Neuron (in vitro differentiated cells): ENCODE results near the gene NUBPL.
"Not testable (repeated sequence)": the region's sequence is repeated elsewhere in the genome, so short reads cannot be mapped to it uniquely, and the experiment has no call there.

Source experiments
- H2AFZ ChIP-seq: one replicate; pipeline ENCODE4 v1.6.1; 2013; ENCODE audit warnings: low read depth, mild to moderate bottlenecking, inconsistent platforms, low read length, moderate library complexity
- H3K27me3 ChIP-seq: one replicate; pipeline ENCODE4 v1.6.1; 2013; ENCODE audit warnings: low read length; ENCODE audit not compliant: insufficient read depth
- H3K36me3 ChIP-seq: one replicate; pipeline ENCODE4 v1.6.1; 2013; ENCODE audit warnings: low read length; ENCODE audit not compliant: insufficient read depth
- H3K4me1 ChIP-seq: one replicate; pipeline ENCODE4 v1.6.1; 2013; ENCODE audit warnings: low read length; ENCODE audit not compliant: insufficient read depth
- H3K4me3 ChIP-seq: 2 replicates; pipeline ENCODE4 v1.5.1; 2013; ENCODE audit warnings: mild to moderate bottlenecking, low read length, moderate library complexity
- H3K9me3 ChIP-seq: one replicate; pipeline ENCODE4 v1.6.1; 2013; ENCODE audit warnings: low read length

The NUBPL gene

DNA sequence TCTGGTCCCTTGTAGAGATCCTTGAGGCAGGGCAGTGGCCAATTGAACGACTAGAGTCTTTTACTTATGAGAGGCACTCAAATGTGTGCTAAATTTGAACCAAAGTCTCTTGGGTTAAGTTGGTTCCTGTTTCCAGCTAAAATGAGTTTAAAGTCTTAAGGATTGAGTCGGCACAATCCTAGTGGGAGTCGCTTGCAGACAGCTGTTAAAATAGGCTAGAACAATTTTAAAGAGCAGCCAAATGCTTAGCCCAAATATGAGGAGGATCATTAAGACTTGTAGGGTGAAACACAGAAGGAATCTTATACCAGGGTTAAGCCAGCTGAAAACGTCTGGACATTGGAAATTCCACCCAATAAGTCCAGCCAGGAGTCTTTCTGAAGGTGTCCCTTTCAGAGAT is 216.1 kb downstream of the NUBPL start:
- no peak overlapping the region for H2AFZ ChIP-seq
- no peaks in the 10 kb centered on the region for H3K4me1 ChIP-seq
- no peaks in the 10 kb centered on the region for H3K36me3 ChIP-seq
- H3K4me3 ChIP-seq: no peak overlapping the region
- H3K9me3 ChIP-seq: peaks cover 8% of the 10 kb centered on the region
- no peaks in the 10 kb centered on the region for H3K27me3 ChIP-seq

DNA sequence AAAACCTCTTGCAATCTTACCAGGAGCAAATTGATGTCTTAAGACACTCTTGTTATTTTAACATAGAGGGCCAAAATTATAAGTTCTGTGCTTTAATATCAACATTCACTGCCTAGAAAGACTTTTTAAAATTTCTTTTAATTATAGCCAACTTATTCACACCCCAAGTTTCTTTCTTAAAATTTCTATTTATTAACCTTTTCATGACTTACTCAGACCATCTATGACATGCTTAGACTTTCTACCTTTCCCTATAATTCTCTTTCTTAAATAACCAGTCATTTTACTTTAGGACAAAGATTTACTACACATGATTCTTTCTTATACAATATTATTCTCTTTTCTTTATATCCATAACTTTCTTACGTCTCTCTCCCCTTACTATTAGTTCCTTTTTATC is 220.4 kb downstream of the NUBPL start:
- Histone ChIP-seq H3K36me3 (no peaks in the 10 kb centered on the region), H2AFZ (no peak overlapping the region), H3K9me3 (peaks cover 8% of the 10 kb centered on the region), H3K27me3 (no peaks in the 10 kb centered on the region), H3K4me1 (no peaks in the 10 kb centered on the region), H3K4me3 (no peak overlapping the region)

DNA sequence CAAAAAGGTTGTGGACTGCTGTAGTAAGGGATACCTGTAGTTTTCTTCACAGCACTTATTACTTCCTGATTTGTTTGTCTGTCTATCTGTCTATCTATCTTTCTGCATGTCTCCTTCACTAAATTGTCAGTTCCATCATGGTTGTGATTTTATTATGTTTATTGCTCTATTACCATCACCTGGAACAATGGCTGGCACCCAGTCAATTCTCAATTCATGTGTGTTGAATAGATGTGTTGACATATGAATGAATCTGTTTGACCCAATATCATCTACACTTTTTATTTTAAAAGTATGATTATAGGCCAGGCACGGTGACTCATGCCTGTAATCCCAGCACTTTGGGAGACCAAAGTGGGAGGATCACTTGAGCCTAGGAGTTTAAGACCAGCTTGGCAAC is 224.4 kb downstream of the NUBPL start:
- Histone ChIP-seq H3K9me3 (peaks cover 10% of the 10 kb centered on the region), H2AFZ (no peak overlapping the region), H3K27me3 (no peaks in the 10 kb centered on the region), H3K4me1 (no peaks in the 10 kb centered on the region), H3K4me3 (no peak overlapping the region), H3K36me3 (no peaks in the 10 kb centered on the region)

DNA sequence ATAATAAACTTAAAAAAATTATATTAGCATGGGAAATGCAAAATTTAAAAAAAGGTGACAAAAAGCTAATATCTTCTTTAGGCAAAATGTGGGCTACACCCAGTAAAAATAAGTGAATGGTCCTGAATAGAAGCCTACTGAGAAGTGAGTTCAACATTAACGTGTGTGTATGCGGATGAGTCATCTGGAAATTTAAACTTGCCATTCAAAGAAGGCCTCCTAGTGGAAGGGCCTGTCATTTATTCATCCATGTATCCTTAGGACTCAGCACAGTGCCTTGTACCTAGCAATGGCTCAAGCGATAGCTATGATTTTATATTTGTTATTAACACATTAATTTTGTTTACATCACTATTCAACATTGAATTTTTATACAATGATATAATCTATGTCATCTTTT is 226.2 kb downstream of the NUBPL start:
- no peaks in the 10 kb centered on the region for H3K27me3 ChIP-seq
- peaks cover 3% of the 10 kb centered on the region for H3K9me3 ChIP-seq
- no peak overlapping the region for H3K4me3 ChIP-seq
- no peaks in the 10 kb centered on the region for H3K36me3 ChIP-seq
- H3K4me1 ChIP-seq: no peaks in the 10 kb centered on the region
- no peak overlapping the region for H2AFZ ChIP-seq

DNA sequence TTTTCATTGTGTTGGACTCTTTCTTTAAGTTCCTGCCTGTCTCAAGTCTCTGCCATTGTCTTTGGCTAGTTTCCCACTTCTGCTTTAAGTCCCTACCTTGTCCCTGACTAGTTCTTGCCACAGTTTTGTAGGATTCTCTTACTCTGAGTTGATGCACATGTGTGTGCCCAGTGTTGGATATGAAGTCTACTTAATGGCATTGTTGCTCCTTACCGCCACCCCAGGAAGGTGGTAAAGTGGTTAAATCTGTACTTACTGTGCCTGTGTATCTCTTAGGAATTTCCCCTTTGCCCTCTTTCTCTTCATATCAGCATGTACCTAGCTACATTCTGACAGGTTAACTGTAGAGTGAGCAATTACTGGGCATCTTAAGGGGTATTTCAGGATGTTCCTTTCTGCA is 227.1 kb downstream of the NUBPL start:
- no peaks in the 10 kb centered on the region for H3K36me3 ChIP-seq
- H3K4me1 ChIP-seq: no peaks in the 10 kb centered on the region

DNA sequence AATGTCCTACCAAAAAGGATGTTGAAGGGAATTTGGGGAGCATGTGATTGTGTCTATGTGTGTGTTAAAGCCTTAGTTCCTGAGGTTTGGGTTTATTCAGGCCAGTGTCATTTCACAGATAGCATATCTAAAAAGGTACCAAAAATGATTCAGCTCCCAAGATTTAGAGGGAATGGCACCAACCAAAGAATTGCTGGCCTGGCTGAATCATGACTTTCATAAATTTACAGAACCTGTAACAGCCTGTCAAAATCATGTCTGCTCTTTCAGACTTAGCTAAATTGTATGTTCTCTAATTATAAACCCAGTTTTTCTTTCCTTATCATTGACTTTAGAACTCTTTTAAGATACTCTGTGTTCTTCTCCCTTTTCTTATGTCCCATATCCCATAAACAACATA is 231.5 kb downstream of the NUBPL start:
- H3K27me3 ChIP-seq: no peaks in the 10 kb centered on the region
- no peak overlapping the region for H2AFZ ChIP-seq
- H3K4me1 ChIP-seq: no peaks in the 10 kb centered on the region
- no peaks in the 10 kb centered on the region for H3K36me3 ChIP-seq
- H3K4me3 ChIP-seq: no peak overlapping the region
- H3K9me3 ChIP-seq: peaks cover 3% of the 10 kb centered on the region

More for the DNA sequence above, 227.1 kb downstream of the NUBPL start:
- Histone ChIP-seq H2AFZ (no peak overlapping the region), H3K9me3 (peaks cover 3% of the 10 kb centered on the region), H3K27me3 (no peaks in the 10 kb centered on the region), H3K4me3 (no peak overlapping the region)

DNA sequence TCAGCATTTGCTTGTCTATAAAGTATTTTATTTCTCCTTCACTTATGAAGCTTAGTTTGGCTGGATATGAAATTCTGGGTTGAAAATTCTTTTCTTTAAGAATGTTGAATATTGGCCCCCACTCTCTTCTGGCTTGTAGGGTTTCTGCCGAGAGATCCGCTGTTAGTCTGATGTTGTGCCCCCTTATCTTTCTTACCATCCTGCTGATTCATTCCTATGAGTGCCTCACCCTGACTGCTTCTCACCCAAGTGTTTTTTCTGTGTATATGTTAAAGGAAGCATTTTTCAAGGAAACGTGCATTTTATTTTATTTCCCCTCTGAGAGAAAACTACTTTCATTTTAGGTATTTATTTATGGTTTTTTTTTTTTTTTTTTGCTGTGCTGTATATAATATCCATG is 236.7 kb downstream of the NUBPL start:
- not testable (repeated sequence) for H3K9me3 ChIP-seq, H3K4me1 ChIP-seq, H3K27me3 ChIP-seq, H2AFZ ChIP-seq, H3K4me3 ChIP-seq, H3K36me3 ChIP-seq

DNA sequence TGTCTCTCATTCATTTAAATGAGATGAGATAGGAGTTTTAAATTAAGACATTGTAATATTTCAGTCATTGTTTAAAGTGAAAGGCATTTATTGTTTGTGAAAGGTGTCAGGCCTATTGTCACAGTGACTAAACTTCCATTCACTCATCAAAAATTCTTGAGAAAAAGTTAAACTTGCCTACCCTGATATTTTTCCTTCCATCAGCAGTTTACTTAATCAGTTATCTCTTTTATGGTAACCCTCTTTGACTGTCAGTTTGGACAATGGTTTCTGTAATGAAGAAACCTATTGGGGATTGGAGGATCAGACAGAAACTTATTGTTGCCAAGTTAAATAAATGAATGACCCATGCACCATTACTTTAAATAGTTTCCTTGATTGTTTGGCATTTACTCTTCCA is 241.6 kb downstream of the NUBPL start:
- Histone ChIP-seq H3K4me3 (no peak overlapping the region), H2AFZ (no peak overlapping the region), H3K4me1 (no peaks in the 10 kb centered on the region), H3K9me3 (no peaks in the 10 kb centered on the region), H3K27me3 (no peaks in the 10 kb centered on the region), H3K36me3 (no peaks in the 10 kb centered on the region)

DNA sequence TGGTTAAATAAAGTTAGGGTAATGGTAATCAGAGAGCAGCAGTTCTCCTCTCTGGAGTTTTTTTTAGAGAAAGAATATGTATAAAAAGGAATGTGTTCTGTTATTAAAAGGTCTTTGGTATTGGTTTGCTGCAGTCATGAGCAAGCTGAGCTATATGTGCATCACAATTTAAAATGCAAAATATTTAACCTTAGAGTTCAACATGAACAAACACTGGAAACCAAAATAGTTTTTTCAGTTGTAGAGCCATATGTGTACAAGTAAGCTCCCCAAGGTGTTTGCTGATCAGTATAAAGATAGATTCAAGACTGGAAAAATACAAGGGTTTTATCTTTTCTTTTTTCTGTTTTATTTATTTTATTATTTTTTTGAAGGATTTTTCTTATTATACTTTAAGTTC is 245.0 kb downstream of the NUBPL start:
- Histone ChIP-seq H2AFZ (no peak overlapping the region), H3K36me3 (no peaks in the 10 kb centered on the region), H3K4me1 (no peaks in the 10 kb centered on the region), H3K9me3 (peaks cover 2% of the 10 kb centered on the region), H3K4me3 (no peak overlapping the region), H3K27me3 (no peaks in the 10 kb centered on the region)

DNA sequence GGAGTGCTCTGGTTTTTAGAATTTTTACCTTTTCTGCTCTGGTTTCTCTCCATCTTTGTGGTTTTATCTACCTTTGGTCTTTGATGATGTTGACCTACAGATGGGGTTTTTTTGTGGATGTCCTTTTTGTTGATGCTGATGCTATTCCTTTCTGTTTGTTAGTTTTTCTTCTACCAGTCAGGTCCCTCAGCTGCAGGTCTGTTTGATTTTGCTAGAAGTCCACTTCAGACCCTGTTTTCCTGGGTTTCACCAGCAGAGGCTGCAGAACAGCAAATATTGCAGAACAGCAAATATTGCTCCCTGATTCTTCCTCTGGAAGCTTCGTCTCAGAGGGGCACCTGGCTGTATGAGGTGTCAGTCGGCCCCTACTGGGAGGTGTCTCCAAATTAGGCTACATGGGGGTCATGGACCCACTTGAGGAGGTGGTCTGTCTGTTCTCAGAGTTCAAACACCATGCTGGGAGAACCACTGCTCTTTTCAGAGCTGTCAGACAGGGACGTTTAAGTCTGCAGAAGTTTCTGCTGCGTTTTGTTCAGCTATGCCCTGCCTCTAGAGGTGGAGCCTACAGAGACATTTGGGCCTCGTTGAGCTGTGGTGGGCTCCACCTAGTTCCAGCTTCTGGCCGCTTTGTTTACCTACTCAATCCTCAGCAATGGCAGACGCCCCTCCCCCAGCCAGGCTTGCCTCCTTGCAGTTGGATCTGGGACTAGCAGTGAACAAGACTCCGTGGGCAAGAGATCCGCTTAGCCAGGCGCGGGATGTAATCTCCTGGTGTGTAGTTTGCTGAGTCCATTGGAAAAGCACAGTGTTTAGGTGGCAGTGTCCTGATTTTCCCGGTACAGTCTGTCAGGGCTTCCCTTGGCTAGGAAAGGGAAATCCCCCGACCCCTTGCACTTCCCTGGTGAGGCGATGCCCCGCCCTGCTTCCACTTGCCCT is 250.8 kb downstream of the NUBPL start:
- not testable (repeated sequence) for H3K4me3 ChIP-seq, H3K27me3 ChIP-seq, H3K9me3 ChIP-seq

DNA sequence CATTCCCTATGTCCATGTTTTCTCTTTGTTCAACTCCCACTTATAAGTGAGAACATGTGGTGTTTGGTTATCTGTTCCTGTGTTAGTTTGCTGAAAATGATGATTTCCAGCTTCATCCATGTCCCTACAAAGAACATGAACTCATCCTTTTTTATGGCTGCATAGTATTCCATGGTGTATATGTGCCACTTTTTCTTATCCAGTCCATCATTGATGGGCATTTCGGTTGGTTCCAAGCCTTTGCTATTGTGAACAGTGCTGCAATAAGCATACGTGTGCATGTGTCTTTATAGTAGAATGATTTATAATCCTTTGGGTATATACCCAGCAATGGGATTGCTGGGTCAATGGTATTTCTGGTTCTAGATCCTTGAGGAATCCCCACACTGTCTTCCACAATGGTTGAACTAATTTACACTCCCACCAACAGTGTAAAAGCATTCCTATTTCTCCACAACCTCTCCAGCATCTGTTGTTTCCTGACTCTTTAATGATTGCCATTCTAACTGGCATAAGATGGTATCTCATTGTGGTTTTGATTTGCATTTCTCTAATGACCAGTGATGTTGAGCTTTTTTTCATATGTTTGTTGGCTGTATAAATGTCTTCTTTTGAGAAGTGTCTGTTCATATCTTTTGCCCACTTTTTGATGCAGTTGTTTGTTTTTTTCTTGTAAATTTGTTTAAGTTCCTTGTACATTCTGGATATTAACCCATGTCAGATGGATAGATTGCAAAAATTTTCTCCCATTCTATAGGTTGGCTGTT is 252.7 kb downstream of the NUBPL start:
- H3K27me3 ChIP-seq, H3K4me1 ChIP-seq, H2AFZ ChIP-seq, H3K4me3 ChIP-seq, H3K9me3 ChIP-seq, H3K36me3 ChIP-seq: not testable (repeated sequence)

More for the DNA sequence above, 250.8 kb downstream of the NUBPL start:
- H3K36me3 ChIP-seq, H3K4me1 ChIP-seq, H2AFZ ChIP-seq: not testable (repeated sequence)

DNA sequence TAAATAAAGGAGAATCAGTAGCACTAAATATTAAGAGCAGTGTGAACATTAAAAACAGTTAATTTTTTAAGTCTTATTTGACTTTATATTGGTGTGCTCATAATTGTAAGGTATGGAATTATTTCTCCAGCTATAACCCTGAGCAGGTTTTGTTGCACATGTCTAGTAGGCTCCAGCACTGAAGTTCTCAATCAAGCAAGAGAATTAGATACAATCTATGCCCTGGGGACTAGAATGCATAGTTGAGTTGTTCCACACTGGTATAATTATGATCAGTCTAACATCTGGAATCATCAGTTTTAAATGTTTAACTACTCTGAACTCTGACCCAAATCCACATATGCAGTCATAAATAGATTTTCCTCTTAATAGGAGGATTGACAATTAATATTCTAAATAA is 258.1 kb downstream of the NUBPL start:
- no peak overlapping the region for H3K4me3 ChIP-seq
- H3K36me3 ChIP-seq: no peaks in the 10 kb centered on the region
- no peaks in the 10 kb centered on the region for H3K27me3 ChIP-seq
- H2AFZ ChIP-seq: no peak overlapping the region
- no peaks in the 10 kb centered on the region for H3K4me1 ChIP-seq
- H3K9me3 ChIP-seq: no peaks in the 10 kb centered on the region

DNA sequence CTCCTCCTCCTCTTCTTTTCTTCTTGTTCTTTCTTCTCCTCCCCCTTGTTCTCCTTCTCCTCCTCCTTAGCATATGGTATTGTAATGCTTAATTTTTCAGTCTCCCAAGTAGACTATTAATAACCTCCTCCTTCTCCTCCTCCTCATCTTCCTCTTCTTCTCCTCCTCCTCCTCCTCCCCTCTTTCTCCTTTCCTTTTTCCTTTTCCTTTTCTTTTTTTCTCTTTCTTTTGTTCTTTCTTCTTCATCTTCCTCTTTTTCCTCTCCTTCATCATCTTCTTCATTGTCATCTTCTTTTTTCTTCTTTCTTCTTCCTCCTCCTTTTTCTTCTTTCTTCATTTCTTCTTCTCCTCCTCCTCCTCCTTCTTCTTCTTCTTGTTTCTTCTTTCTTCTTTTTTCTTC is 264.3 kb downstream of the NUBPL start:
- Histone ChIP-seq H3K27me3 (no peaks in the 10 kb centered on the region), H3K4me1 (no peaks in the 10 kb centered on the region), H3K4me3 (no peak overlapping the region), H3K9me3 (no peaks in the 10 kb centered on the region), H2AFZ (no peak overlapping the region), H3K36me3 (peaks cover 2% of the 10 kb centered on the region)
